HG03378 (cell line): Measurements from ENCODE around the gene NFIX.

Experiments
- ATAC-seq: cut with Tn5 transposase; IDR thresholded peaks from one replicate; pipeline ENCODE4 v1.9.1; 2021; ENCODE audit warnings: mild to moderate bottlenecking, moderate library complexity; ENCODE audit not compliant: unreplicated experiment

The NFIX gene

GRCh38 chr19:13053238-13053637, 58.0 kb downstream of the NFIX start:
- no peak for ATAC-seq

- no peak for ATAC-seq
Measured at GRCh38 chr19:13053761-13054625, 58.7 kb downstream of the NFIX start.

GRCh38 chr19:13054626-13055212, 59.4 kb downstream of the NFIX start:
- no peak for ATAC-seq

- no peak for ATAC-seq
Measured at GRCh38 chr19:13055213-13056051, 60.2 kb downstream of the NFIX start.

- no peak for ATAC-seq
Measured at GRCh38 chr19:13056052-13056660, 60.9 kb downstream of the NFIX start.

- no peak for ATAC-seq
Measured at GRCh38 chr19:13057147-13057572, 61.9 kb downstream of the NFIX start.

- no peak for ATAC-seq
Measured at GRCh38 chr19:13057744-13058143, 62.5 kb downstream of the NFIX start.

GRCh38 chr19:13058951-13059660, 63.8 kb downstream of the NFIX start:
- ATAC-seq = no peak

GRCh38 chr19:13060233-13060963, 65.1 kb downstream of the NFIX start:
- ATAC-seq = no peak

GRCh38 chr19:13060964-13061927, 66.0 kb downstream of the NFIX start:
- ATAC-seq = no peak

GRCh38 chr19:13062317-13062716, 67.0 kb downstream of the NFIX start:
- ATAC-seq = no peak

- ATAC-seq = no peak
Measured at GRCh38 chr19:13063461-13064091, 68.3 kb downstream of the NFIX start.

- ATAC-seq = no peak
Measured at GRCh38 chr19:13064092-13064489, 68.8 kb downstream of the NFIX start.

GRCh38 chr19:13066226-13066625, 71.0 kb downstream of the NFIX start:
- no peak for ATAC-seq

- ATAC-seq = no peak
Measured at GRCh38 chr19:13066933-13067807, 71.9 kb downstream of the NFIX start.

- ATAC-seq = no peak
Measured at GRCh38 chr19:13068085-13068846, 73.0 kb downstream of the NFIX start.
